GM19099 (cell line): ENCODE results near the gene POFUT2.

Source experiments
- POLR2A ChIP-seq: IDR thresholded peaks from 3 replicates; pipeline ENCODE4 v1.6.1; 2011; ENCODE audit warnings: low read depth; ENCODE audit not compliant: insufficient read length; ENCODE audit errors: extremely low read depth

The POFUT2 gene

DNA sequence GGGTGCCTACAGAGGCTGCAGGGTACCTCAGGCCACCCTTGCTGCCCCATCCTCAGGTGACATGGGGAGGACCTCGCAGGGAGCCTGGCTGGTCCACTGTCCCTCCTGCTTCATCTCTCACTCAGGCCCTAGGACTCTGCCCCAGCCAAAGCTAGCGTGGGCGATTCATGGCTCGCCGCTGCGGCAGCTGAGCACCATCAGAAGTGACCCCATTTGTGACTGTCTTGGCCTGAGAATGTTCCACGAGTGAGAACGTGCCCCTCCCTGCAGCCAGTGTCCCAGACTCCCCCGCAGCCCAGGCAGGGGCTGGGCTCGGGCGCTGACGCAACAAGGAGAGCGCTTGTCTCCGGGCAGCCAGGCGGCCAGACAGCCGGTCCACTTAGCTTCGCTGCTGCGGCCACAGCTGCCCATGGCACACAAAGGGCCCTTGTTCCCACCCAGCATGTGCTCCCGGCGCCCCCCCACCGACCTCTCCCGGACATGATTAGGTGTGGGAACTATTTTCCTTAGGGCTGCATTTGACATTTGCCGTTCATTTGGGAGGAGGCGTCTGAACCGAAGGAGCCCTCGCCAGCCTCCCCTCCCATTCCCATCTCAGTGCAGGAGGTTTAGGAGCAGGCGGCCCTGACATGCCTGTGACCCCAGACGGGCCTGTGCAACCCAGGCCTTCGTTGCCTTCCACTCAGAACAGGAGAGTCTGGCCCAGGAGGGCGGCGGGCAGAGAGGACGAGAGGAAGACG is 19.3 kb upstream of the POFUT2 start:
- TF ChIP-seq POLR2A, result no peak

DNA sequence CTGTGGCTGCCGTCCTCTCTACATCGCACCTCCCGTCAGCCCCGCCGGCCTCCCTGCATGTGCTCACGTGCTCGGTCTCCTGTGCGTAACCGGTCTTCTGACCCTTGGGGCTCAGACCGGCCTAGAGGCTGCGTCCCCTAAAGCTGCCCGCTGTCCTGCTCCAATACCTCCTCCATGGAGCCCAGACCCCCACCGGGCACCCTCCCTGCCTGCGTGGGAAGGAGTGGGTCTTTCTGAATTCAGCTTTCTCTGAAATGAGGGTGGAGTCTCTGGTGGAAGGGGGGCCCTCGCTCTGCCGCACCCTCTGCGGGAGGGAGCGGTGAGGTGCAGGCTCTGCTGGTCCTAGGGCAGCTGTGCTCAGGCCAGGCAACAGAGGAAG is 18.7 kb upstream of the POFUT2 start:
- no peak for TF ChIP-seq POLR2A

DNA sequence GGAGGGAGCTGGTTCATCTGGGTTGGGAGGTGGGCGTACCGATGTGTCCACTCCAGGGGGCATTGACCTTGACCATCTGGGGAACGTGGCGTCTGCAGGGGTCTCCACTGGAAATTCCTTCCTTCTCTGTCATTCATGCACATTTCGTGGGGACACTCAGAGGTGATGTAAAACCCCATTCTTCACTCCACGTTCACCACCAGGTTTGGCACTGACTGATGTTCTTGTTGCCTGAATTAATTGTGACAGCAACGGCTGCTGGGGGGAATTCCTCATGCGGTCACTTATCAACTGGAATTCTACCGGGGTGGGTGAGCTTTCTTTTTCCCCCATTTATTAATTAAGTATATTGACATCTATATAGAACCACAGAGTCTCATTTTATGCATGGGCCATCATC is 18.1 kb upstream of the POFUT2 start:
- TF ChIP-seq POLR2A, result no peak

DNA sequence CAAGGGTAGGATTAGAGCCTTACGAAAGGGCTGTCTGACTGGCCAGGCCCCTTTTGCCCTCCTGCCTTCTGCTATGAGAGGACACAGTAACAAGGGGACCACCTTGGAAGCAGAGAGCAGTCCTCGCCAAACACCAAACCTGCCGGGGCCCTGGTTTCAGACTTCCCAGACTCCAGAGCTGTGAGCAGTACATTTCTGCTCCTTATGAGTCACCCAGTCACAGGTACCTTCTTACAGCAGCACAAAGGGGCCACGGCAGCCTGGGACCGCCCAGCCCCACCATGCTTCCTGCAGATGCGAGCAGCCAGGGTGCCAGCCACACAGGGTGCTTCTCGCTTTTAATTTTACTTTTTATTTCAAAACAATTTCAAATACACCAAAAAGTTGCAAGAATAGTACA is 17.2 kb upstream of the POFUT2 start:
- TF ChIP-seq POLR2A, result no peak

DNA sequence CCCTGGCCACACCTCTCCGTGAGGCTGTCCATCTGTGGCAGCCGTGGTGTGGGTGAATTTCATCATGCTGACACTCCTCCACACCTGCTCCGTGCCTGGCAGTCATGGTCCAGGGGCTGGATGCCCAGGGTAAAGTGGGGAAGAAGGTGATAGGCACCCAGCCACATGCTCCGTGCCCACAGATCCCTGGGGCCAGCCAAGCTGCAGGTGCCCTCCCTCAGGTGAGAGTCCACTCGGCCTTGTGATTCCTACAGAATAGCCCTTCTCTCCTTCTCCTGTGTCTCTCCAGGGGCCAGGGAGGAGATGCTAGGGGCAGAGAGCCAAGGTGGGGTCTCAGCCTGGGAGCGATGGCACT is 16.8 kb upstream of the POFUT2 start:
- TF ChIP-seq POLR2A, result no peak

DNA sequence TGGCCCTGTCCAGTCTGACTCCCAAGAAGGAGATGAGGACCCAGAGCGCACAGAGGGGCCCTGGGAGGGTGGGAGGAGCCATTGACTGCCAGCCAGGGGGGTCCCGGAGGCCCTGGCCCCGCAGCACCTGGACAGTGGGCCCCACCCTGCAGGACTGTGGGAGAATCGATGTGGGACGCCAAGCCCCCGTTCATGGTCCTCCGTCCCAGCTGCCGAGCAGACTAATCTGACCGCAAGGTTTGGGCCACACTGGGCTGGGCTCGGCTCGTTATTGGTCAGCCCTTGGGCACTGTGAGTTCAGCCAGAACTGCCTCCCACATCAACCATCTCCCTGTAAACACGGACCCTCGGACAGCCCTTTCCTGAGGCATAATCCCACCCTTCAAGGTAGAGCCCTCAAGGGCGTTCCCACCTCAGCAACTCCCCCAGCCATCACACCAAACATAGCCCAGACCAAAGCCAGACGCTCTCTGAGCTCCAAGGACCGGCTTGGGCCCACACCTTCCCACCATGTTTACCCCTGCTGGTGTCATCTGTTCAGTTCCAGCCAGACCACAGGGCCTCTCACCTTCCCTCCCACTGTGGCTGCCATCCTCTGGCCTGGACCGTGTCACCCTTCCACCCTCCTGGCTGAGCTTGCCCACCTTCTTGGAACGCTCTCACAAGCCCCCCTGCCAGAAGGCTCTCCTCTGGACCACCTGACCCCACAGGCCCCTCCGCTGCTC is 16.2 kb upstream of the POFUT2 start:
- no peak for TF ChIP-seq POLR2A

DNA sequence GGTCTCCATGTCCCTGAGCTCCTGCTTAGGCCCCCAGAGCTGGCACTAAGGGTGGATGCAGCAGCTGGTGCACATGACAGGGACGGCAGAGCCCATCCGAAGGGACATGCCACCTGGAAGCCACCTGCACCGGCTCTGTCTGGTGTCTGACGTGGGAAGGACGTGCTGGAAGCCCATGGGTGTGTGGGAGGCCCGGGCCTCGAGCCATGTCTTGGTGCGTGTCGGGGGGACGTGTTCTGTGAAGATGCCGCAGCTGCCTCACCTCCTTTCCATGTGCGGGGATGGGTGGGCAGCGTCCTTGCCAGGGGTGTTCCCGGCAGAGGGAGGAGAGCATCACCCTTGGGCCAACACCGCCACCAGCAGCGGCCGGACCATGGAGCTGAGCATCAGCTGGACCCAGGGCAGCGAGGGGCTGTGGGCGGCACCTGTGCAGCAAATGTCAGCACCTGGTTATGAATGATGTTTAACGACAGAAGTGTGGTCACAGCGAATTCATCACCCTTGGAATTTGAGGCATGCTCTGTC is 15.5 kb upstream of the POFUT2 start:
- no peak for TF ChIP-seq POLR2A

DNA sequence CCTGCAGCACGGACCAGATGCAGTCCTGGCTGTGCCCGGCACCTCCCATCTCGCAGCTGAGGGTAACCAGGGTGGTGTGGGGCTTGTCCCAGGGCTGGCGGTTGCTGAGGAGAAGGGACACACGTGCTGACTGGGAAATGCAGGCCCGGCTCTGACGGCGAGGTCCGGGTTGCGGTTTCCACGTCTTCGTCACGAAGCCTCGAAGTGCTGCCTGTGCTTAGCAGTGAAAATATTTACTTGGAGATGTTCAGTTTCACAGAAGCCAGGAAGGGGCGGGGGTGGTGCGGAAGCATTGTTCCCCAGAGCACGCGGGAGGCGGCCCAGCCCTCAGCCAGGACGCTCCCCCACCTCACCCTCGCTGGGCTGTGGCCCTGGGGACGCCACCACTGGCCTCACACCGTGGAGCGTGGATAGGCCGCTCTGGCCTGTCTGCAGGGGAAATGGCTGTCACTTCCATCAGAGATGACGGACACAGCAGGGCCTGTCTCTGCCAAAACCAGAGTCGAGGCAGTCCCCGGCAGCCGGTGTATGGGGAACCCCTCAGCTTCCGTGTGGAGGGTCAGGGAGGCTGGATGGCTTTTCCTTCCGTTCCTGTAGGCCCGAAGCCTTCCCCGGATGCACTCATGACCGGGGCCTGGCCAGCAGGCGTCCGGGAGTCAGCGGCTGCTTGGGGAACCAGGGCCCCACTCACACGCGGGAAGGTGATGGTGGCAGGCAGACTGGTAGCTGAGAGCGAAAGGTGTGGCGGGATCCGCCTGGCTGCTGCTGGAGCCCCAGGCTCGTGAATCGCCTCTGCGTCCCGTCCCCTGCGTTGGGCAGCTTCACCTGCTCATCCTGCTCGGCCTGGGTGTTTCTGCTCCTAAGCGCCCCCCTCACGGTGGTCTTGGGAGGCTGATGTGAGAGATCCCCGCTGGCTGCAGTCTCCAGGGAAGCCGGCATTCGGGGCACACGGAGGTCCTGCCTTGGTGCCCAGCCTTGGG is 14.7 kb upstream of the POFUT2 start:
- TF ChIP-seq POLR2A, result no peak

DNA sequence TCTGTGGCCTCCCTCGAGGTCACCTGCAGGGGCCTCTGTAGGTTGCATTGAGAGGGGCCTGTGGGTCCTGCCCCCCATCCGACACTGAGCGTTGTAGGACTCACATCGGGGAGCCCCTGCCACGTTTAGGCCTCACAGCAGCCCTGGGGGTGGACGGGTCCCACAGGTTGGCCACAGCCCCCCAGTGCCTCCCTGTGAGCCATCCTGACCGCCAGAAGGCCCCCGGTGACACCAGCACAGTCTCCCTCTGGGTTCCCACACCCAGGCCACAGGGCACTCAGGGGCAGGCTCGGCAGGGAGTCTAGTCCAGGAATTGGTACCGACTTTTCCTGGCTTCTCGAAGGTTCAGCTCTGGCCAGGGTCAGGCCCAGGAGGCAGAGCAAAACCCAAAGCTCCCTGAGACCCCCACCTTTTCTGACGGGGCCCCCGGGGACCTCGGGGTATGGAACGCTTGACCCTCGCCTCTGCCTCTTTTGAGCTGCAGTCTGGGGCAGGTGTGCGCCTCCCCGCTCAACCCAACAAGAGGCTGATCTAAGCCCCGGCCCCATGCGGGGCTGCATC is 13.9 kb upstream of the POFUT2 start:
- no peak for TF ChIP-seq POLR2A

DNA sequence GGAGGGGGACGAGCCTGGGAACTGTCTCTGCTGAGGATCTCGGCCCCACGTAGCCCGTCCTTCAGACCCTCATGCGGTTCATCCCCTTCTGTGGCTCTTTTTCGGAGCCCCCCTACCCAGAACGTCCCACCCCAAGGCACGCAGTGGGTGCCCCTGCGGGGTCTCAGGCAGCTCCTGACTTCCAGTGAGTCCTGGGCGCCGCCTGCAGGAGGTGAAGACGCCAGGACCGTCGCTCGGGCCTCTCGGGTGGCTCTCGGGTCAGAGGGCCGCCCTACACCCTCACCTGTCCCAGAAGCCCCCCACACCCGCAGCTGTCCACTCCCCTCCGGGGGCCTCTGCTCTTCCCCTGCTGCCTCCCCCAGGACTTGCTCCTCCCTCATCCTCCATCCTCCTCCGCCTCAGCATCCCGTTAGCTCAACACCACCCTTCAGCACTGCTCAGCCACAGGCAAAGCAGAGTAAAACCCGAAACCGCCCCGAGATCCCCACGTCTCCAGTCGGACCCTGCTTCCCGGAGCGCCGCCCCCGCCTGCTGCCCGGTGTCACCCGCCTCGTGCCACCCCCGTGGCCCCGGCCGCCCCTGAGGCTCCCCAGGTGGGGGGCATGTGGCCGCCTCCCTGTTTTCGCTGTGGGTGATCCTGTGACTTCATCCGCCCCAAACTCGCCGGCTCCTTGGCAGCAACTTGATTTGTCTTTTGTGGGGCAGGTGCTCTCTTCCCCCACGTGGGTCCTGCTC is 13.3 kb upstream of the POFUT2 start:
- TF ChIP-seq POLR2A, result no peak

DNA sequence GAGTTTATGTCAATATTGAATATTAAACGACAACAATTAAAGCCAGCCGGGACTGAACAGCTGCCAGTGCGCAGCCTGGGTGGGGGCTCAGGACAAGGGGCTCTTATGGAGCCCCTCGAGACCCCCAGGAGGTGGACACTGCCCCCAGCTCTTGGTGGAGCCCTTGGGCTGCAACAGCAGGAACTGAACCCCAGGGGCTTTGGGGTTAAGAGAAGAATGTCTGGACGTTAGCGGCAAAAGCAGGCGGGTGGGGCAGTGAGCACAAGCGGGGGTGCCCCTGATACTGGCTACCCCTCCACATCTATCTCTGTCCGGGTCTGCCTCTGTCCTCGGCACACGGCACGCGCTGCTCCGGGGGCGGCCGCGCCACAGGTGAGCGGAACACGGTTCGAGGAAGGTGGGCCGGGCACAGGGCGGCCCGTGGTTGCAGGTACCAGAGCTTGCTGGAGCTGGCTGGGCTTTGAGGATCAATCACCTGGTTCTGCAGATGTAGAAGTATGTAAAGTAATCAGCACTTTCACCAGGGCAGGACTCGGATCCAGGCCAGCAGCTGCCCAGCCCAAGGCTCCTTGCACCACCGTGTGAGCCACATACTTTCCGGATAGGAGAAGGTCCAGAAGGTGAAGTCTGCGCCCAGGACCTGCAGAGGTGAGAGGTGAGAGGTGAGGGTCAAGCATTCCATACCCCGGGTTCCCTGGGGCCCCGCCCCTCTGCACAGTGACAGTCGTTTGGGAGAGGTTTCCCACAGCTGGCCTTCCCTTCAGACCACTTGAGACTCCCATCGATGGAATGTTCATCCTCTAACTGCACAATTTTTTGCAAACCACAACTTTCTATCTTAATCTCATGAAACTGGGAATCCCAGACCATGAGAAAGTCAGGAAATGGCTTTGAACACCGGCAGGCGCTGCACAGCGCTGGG is 12.4 kb upstream of the POFUT2 start:
- no peak for TF ChIP-seq POLR2A

DNA sequence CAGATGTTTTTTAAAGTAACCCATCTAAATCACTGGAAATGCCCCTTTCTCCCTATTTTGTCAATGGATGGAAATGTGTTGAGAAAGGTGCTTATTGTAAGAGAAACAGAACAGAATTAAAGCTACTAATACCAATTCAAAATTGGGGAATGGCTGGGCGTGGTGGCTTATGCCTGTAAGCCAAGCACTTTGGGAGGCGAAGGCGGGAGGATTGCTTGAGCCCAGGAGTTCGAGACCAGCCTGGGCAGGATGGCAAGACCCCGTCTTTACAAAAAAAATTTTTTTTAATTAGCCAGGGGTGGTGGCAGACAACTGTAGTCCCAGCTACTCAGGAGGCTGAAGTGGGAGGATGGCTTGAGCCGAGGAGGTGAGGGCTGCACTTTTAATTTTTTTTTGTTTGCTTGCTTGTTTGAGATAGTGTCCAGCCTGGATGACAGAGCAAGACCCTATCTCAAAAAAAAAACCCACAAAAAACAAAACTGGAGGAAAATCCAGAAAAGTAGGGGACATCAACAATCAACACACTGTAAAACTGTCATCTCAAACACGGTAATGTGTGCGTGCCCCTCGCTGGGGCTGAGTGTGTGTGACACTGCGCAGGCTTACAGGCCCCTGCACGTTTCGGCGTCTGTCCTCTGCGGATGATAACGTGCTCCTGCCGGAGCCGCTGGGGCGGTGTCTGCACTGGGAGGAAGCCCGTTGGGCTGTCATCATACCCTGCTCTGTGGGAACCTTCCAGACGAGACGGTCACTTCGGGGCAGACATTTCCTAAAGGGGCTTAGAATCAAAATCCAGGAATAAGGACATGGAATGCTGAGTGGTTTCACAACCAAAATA is 11.6 kb upstream of the POFUT2 start:
- no peak for TF ChIP-seq POLR2A
